ENCODE results near the gene KIF26A.
"Not testable (repeated sequence)": the region's sequence is repeated elsewhere in the genome, so short reads cannot be mapped to it uniquely, and the experiment has no call there.

The KIF26A gene

DNA sequence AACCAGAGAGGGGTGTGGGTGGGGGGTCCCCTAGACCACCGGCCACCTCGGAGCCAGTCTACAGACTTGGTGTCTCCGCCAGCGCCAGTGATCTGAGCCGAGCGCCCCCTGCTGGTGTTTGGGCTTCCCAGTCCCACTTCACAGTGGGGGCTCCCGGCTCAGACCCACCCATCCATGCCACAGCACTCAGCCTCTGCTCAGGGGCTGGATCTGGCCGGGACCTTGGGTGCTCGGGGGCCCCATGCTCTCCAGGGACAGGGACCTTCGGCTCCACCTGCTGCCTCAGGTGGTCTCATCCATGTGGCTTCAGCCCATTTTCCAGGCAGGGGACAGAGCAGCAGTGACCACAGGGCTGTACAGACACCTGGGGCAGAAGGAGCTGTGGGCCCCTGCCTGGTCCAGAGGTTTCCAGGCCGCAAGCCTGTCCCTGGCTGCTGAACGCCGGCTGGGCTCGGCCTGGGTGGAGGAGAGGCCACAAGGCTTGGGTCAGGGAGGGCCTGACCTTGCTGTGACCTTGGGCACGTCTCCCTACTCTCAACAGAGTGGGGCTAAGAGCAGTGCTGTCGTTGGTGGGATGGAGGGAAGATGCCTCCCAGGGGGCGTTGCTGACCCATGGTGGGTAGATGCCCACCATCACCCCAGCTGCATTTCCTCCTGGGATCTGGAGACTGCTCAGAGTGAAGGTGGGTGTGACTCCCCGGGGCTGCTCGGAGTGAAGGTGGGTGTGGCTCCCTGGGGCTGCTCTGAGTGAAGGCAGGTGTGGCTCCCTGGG lies 86.3 kb downstream of the KIF26A start:
- peak; percentile 13 for DNase-seq (ENCODE audit: low read depth)
- TF ChIP-seq, protein P1, sequence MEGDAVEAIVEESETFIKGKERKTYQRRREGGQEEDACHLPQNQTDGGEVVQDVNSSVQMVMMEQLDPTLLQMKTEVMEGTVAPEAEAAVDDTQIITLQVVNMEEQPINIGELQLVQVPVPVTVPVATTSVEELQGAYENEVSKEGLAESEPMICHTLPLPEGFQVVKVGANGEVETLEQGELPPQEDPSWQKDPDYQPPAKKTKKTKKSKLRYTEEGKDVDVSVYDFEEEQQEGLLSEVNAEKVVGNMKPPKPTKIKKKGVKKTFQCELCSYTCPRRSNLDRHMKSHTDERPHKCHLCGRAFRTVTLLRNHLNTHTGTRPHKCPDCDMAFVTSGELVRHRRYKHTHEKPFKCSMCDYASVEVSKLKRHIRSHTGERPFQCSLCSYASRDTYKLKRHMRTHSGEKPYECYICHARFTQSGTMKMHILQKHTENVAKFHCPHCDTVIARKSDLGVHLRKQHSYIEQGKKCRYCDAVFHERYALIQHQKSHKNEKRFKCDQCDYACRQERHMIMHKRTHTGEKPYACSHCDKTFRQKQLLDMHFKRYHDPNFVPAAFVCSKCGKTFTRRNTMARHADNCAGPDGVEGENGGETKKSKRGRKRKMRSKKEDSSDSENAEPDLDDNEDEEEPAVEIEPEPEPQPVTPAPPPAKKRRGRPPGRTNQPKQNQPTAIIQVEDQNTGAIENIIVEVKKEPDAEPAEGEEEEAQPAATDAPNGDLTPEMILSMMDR (IDR thresholded peaks at IDR 0.05; ENCODE audit: low read depth, low read length): peak; percentile 37
- no peak for TF ChIP-seq MYC (IDR thresholded peaks at IDR 0.05; ENCODE audit: low read depth, low read length)
- no peak for TF ChIP-seq POLR2A (IDR thresholded peaks at IDR 0.05; ENCODE audit: extremely low read depth, insufficient read length)
- no peak for TF ChIP-seq MAX (IDR thresholded peaks at IDR 0.05; ENCODE audit: low read depth, low read length)

DNA sequence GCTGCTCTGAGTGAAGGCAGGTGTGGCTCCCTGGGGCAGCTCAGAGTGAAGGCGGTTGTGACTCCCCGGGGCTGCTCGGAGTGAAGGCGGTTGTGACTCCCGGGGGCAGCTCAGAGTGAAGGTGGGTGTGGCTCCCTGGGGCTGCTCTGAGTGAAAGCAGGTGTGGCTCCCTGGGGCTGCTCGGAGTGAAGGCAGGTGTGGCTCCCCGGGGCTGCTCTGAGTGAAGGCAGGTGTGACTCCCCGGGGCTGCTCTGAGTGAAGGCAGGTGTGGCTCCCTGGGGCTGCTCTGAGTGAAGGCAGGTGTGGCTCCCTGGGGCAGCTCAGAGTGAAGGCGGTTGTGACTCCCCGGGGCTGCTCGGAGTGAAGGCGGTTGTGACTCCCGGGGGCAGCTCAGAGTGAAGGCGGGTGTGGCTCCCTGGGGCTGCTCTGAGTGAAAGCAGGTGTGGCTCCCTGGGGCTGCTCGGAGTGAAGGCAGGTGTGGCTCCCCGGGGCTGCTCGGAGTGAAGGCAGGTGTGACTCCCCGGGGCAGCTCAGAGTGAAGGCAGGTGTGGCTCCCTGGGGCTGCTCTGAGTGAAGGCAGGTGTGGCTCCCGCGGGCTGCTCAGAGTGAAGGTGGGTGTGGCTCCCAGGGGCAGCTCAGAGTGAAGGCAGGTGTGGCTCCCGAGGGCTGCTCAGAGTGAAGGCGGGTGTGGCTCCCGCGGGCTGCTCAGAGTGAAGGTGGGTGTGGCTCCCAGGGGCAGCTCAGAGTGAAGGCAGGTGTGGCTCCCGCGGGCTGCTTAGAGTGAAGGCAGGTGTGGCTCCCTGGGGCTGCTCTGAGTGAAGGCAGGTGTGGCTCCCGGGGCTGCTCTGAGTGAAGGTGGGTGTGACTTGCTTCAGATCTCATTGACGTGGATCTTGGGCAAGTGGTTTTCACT lies 87.1 kb downstream of the KIF26A start:
- not testable (repeated sequence) for H3K4me3 ChIP-seq (ENCODE audit: low read depth, low read length); DNase-seq (ENCODE audit: low read depth)

More for the DNA sequence above, 86.3 kb downstream of the KIF26A start:
- H3K4me3 ChIP-seq (ENCODE audit: low read depth, low read length): no peak overlapping the region

- TF ChIP-seq, protein P1 (IDR thresholded peaks at IDR 0.05; ENCODE audit: low read depth, low read length): no peak
- TF ChIP-seq MAX (IDR thresholded peaks at IDR 0.05; ENCODE audit: low read depth, low read length): no peak
- H3K4me3 ChIP-seq (ENCODE audit: low read depth, low read length): no peak overlapping the region
- DNase-seq (ENCODE audit: low read depth): peak; percentile 37
Measured at GRCh38 chr14:104226421-104227383, 88.3 kb downstream of the KIF26A start.

DNA sequence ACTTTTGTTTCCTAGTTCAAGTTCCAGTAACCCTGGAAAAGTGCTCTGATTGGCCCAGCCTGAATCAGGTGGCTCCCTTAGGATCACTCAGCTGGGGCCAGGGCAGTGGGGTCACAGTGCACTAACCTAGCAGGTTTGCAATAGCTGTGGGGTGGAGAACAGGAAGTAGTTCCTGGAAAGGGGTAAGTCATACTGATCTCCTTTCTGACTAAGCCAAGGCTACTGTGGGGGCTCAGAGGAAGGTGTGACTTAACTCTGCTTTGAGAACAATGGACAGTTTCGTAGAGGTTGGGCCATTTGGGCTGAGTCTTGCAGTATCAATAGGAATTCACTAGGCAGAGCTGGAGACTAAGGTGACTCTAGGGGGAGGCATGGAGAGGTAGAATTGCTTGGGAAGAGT lies 89.4 kb downstream of the KIF26A start:
- H3K4me3 ChIP-seq (ENCODE audit: low read depth, low read length): no peak overlapping the region
- TF ChIP-seq MAX (IDR thresholded peaks at IDR 0.05; ENCODE audit: low read depth, low read length) (no peak), MYC (IDR thresholded peaks at IDR 0.05; ENCODE audit: low read depth, low read length) (no peak), POLR2A (IDR thresholded peaks at IDR 0.05; ENCODE audit: extremely low read depth, insufficient read length) (no peak)
- TF ChIP-seq, protein P1 (IDR thresholded peaks at IDR 0.05; ENCODE audit: low read depth, low read length): no peak
- peak; percentile 6 for DNase-seq (ENCODE audit: low read depth)

- no peak overlapping the region for H3K4me3 ChIP-seq (ENCODE audit: low read depth, low read length)
- TF ChIP-seq MAX (IDR thresholded peaks at IDR 0.05; ENCODE audit: low read depth, low read length): no peak
- no peak for TF ChIP-seq MYC (IDR thresholded peaks at IDR 0.05; ENCODE audit: low read depth, low read length)
- no peak for TF ChIP-seq POLR2A (IDR thresholded peaks at IDR 0.05; ENCODE audit: extremely low read depth, insufficient read length)
- TF ChIP-seq, protein P1 (IDR thresholded peaks at IDR 0.05; ENCODE audit: low read depth, low read length): no peak
Measured at GRCh38 chr14:104228221-104228620, 89.8 kb downstream of the KIF26A start.

More at GRCh38 chr14:104228221-104228620, 89.8 kb downstream of the KIF26A start:
- DNase-seq (ENCODE audit: low read depth): no peak
